Measurements from ENCODE around the gene WDR82. TPM values are rescaled to one million over a fixed set of nuclear protein-coding genes. Genes with fewer than 3 reads are reported as not detected.
A peak's percentile ranks its signal among the peaks of the same experiment; 100 is the strongest.
"Not testable (repeated sequence)": the region's sequence is repeated elsewhere in the genome, so short reads cannot be mapped to it uniquely, and the experiment has no call there.

The WDR82 gene
- total RNA-seq, 4 donors from 2014 or later = 42.9 to 56.9 (median 51.4) TPM

DNA sequence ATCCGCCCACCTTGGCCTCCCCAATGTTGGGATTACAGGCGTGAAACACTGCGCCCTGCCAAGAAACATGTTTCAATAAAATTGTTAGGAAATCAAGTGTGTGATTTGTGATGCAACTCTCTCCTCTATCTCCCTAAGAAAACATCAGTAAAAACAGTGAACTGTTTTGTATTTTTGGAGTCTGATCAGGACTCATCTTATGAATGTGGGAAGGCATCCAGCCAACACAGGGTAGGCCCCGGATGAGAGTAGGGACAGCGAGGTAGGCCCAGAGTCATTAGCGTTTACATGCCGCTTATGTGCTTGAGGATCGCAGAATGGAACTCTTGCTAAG is 8.3 kb upstream of the WDR82 start:
- DNase-seq (ENCODE audit: low spot score) (no peak), ATAC-seq (ENCODE audit: low FRiP score) (no peak)
- TF ChIP-seq, protein P1, sequence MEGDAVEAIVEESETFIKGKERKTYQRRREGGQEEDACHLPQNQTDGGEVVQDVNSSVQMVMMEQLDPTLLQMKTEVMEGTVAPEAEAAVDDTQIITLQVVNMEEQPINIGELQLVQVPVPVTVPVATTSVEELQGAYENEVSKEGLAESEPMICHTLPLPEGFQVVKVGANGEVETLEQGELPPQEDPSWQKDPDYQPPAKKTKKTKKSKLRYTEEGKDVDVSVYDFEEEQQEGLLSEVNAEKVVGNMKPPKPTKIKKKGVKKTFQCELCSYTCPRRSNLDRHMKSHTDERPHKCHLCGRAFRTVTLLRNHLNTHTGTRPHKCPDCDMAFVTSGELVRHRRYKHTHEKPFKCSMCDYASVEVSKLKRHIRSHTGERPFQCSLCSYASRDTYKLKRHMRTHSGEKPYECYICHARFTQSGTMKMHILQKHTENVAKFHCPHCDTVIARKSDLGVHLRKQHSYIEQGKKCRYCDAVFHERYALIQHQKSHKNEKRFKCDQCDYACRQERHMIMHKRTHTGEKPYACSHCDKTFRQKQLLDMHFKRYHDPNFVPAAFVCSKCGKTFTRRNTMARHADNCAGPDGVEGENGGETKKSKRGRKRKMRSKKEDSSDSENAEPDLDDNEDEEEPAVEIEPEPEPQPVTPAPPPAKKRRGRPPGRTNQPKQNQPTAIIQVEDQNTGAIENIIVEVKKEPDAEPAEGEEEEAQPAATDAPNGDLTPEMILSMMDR (IDR thresholded peaks at IDR 0.05) = no peak

DNA sequence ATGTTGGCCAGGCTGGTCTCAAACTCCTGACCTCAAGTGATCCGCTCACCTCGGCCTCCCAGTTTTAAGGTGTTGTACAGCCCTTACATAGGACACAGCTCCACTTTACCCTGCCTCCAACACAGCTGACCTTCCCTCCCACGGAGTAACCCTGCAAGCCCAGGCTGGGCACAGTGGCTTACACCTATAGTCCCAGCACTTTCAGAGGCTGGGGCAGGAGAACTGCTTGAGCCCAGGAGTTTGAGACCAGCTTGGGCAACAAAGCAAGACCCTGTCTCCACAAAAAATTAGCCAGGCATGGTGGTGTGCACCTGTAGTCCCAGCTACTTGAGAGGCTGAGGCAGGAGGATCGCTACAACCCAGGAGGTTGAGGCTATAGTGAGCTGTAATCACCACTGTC is 5.6 kb upstream of the WDR82 start:
- not testable (repeated sequence) for DNase-seq (ENCODE audit: low spot score); ATAC-seq (ENCODE audit: low FRiP score)

DNA sequence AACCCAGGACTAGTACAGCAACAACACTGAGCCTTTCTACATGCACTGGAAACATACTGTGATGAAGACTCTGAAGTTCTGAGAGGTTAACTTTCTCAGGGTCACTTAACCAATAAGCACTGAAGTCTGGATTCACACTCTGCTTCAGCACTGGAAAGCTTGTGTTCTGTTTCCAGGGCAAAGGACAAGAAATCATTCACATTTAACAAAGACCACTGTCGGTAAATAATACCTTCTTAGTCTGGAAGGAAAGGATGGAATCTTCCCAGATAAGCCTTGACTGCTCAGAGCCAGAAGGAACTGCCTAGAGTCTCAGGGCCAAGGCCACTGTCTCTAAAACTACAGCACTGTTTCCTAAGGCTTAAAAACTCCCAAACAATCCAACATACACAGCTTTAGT is 4.9 kb upstream of the WDR82 start:
- ATAC-seq (ENCODE audit: low FRiP score) = no peak
- DNase-seq (ENCODE audit: low spot score) = no peak
- TF ChIP-seq, protein P1 (IDR thresholded peaks at IDR 0.05) = no peak

DNA sequence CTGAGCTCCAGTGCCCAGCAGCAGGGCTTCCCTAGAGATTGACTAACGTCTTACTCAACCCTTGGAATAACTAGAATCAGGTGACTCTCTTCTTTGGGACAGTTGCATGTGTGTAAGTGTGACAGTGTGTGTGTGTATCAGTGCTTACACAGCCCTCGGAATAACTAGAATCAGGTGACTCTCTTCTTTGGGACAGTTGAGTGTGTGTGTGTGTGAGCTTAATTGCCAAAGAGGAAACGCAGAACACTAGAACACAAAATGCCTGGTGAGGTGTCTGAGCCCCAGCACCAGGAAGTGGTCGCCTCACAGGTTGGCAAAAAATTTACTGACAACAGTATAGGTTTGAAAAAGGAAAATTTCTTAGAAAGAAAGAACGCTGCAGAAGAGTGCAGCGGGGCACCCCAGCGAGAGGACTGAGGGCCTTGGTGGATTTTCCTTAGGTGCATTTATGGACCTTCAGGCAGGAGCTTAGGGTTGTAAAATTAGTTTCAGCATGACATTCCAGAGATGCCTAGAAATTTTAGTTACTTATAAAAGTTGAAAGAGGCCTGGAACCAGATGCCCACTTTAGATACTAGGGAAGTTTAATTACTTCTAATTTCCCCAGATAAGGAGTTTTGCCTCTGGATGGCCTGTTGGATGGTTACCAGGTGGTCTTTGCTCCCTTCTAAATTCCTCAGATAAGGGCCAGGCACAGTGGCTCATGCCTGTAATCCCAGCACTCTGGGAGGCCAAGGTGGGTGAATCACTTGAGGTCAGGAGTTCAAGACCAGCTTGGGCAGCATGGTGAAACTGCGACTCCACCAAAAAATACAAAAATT is 3.7 kb upstream of the WDR82 start:
- no peak for ATAC-seq (ENCODE audit: low FRiP score)
- TF ChIP-seq, protein P1 (IDR thresholded peaks at IDR 0.05) = no peak

DNA sequence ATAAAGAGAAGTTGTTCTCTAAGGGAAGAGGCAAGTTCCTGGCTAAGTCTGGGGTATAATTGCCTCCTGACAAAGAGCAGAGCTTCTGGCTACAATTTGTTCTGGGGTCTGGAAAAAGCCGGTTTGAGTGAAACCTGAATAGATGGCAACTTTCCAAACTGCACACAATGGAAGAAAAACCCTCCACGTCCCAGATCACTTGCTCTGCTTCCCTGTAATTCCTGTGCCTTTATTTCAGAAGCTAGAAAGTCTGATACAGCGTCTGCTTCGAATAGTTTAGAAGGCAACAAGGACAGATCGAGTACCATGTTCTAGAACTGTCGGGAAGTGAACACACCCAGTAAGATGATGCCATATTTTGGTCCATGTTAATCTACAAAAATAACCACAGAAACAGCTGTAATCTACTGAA is 1.6 kb upstream of the WDR82 start:
- no peak for ATAC-seq (ENCODE audit: low FRiP score)
- no peak for DNase-seq (ENCODE audit: low spot score)
- TF ChIP-seq, protein P1 (IDR thresholded peaks at IDR 0.05) = no peak

More for the DNA sequence above, 3.7 kb upstream of the WDR82 start:
- DNase-seq (ENCODE audit: low spot score) = no peak

DNA sequence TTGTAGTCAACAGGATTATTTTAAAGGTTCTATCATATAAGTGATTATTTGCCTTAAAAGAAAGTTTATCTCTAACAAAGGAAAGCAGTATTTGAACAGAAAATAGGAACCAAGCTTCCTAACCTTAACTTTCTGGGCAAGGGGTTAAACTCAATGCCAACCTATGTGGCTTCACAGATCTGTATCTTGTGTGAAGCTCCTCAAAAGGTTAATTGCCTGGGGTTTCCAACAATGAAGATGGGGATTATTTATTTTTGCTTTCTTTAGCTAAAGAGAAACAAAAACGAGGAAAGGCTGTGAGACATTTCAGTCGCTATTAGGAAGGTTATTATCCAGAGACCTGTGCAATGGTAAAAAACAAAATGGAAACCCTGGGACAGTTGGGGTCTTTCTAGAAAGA is 1.1 kb upstream of the WDR82 start:
- DNase-seq (ENCODE audit: low spot score) = no peak
- ATAC-seq (ENCODE audit: low FRiP score) = no peak
- TF ChIP-seq, protein P1 (IDR thresholded peaks at IDR 0.05) = no peak

DNA sequence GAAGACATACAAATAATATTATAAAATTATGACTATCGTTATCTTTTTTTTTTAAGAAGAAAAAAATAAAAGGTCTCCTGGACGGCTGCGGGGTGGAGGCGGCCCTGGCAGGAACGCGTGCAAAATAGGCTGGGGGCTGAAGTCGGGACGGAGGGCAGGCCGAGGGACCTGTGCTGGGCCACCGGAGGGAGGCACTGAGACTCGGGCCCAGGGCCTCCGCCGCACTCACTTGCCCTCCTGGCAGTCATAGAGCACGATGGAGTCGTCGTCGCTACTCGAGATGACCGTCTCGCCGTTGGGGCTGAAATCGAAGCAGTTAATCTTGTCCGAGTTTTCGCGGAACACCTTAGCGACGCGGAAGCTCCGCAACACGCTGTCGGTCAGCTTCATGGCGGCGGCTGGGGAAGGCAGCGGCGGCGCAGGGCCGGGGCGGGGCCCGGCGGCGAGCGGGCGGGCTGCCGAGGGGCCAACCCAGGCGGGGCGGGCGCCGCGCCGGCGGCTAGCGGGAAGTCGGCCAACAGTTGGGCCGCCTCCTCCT is 408 bp downstream of the WDR82 start:
- ATAC-seq (ENCODE audit: low FRiP score) (peak; percentile 74), DNase-seq (ENCODE audit: low spot score) (no peak)
- TF ChIP-seq, protein P1 (IDR thresholded peaks at IDR 0.05) = no peak
